Glomerular visceral epithelial cell (primary cell): ENCODE measurements around the gene NSF.
"Not testable (repeated sequence)": the region's sequence is repeated elsewhere in the genome, so short reads cannot be mapped to it uniquely, and the experiment has no call there.

ENCODE experiments used
- DNase-seq: peaks from one replicate; pipeline ENCODE4 v3.0.0-alpha.2; 2016; ENCODE audit errors: extremely low spot score

Gene NSF

GRCh38 chr17:46773676-46774075 lies 183.2 kb downstream of the NSF start:
- DNase-seq: no peak

DNA sequence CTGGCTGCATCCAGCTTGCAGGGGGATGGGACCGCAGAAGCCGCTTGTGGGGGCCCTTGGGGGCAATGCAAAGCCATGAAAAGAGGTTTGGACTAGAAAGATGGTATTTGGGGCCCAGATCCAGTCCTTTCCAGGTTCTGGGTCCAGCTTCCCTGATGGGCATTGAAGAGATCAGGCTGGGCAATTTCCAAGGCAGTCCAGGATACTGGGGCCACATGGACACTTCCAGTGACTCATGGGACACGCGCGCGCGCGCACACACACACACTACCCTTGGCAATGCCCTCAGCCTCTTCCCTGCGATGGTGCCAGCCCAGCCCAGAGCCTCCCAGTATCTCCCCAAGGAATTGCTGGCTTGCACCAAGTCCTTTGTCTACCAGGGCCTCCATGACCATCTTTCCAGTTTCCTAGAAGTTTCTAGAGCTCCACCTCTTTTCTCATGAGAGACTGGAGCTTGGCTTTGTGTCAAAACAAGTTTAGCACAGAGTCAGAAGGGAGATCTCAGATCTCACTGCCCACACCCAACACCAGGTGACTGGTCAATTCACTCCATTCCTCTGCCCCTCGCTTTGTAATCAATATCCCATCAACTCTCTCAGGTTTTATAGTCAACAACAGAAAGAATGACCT lies 183.8 kb downstream of the NSF start:
- DNase-seq: no peak

DNA sequence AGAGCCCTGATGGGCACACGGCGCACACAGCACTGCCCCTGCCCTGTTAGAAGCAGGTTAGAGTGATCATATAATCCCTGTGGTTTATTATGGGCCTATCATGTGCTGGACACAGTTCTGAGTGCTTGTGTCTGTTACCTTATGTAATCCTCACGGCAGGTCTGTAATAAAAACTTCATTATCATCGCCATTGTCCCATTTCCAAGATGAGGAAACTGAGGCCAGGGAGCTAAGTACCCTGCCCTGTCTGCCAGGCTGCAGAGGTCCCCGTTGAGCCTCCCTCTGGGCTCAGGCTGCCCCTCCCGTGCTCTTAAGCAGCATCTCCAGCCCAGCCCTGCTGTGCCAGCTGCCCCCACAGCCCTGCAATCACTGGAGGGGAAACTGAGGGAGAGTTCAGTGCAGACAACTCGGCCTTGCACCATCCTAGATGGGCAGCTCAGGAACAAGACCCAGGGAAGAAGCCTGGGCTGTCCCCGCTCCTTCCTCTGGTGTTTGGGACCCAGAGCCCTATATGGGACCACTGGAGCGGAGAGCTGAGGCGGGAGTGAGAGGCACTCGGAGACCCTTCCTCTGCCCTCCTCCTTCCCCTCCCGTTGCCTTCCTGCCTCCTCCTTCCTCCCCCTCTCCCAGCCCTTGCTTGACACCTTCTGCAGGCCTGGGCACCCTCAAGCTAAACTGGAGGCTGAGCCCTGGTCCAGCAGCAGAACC lies 186.0 kb downstream of the NSF start:
- no peak for DNase-seq

GRCh38 chr17:46777943-46778915 lies 187.8 kb downstream of the NSF start:
- DNase-seq: no peak

GRCh38 chr17:46780003-46780373 lies 189.5 kb downstream of the NSF start:
- no peak for DNase-seq

DNA sequence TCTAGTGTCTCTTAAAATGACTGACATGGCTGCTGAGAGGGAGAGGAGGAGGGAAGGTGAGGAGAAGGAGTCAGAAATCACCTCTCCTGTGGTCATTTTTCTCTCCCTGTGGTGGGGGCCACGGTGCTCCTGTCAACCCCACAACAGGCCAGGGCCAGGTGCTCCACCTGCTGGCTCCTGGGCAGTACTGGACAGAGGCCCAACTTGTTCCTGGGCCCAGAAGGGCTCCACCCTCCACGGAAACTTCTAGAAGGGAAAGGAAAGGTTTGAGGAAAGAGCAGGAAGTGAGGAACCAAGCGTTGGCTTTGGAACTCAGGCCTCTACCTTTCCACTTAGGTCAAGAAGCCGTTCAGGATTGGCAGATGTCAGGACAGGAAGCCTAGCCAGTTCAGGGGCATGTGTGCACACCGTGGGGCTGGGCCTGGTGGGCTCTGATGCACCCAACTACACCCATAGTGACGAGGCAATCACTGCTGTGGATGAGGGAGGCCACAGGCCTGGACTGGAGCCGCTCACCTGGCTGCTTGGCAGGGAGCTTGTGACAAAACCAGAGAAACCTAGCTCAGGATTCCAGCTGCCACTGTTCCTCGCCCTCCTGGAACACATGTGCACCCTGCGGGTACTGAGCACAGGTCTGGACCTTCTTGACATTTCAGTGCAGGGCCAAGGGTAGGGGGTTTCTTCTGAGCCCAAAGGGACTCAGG lies 191.9 kb downstream of the NSF start:
- DNase-seq: peak; percentile 64

GRCh38 chr17:46783031-46783593 lies 192.6 kb downstream of the NSF start:
- DNase-seq: no peak

- DNase-seq: no peak
Measured at GRCh38 chr17:46785696-46786095, 195.2 kb downstream of the NSF start.

DNA sequence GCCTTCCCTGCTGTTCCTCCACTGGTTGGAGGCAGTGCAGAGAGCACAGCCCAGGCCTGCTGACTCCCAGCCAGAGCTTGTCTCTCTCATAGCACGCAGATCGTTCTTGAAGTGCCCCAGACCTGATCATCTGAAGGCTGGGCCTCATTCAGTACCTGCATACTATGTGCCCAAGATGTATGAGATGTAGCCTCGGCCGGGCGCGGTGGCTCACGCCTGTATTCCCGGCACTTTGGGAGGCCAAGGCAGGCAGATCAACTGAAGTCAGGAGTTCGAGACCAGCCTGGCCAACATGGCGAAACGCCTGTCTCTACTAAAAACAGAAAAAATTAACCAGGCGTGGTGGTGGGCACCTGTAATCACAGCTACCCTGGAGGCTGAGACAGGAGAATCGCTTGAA lies 197.0 kb downstream of the NSF start:
- no peak for DNase-seq

DNA sequence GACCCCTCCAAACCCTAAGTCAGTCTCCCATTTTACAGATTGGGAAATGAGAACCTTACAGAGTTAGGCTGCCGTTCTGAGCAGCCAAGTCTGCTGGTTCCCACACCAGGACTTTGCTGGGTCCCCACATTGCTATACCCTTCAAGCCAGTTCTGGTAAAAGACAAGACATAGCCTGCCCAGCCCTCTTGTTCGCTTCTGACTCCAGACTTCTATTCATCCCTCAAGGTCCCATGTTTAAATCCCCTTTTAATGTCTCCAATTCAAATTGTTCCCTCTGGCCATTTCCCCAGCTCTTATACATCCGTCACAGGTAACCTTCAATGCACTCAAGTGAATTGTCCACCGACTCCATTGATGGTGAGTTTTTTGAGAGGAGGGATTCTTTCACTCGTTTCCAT lies 197.8 kb downstream of the NSF start:
- DNase-seq: no peak

DNA sequence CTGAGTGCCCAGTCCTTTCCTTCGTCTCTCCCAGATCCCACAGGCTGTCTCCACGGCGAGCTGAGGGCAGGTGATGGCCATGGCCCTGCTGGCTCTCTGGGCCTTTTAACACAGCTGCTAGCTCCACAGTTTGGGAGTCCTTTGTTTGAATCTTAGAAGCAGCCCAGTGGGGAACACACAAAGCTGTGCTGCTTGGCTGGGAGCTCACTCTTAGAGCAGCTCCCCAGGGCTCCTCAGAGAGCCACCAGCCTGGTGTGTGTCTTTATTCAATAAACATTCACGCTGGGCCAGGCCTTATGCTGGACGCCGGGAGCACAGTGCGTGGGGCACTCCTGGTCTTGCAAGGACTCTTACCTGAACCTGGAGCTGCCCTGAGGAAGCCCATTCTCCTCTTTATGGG lies 198.3 kb downstream of the NSF start:
- DNase-seq: no peak

- DNase-seq: no peak
Measured at GRCh38 chr17:46789610-46790009, 199.1 kb downstream of the NSF start.

DNA sequence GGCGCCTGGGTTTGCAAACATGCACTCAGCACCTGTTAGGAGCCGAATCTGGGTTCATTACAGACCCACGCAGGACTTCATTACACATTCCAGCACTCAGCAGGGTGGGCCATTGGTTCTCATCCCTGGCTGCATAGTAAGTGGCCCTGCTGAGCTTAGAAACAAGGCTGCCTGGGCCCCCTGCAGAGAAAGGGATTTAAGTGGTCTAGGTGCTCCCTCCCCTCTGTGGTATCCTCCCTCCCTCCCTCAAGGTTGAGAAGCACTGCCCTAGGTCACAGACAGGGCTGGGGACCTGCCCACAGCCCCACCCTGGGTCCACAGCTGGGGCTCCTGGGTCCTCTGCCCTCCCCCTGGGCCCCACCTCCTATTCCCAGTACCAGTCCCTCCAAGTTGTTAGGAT lies 199.7 kb downstream of the NSF start:
- DNase-seq: no peak

DNA sequence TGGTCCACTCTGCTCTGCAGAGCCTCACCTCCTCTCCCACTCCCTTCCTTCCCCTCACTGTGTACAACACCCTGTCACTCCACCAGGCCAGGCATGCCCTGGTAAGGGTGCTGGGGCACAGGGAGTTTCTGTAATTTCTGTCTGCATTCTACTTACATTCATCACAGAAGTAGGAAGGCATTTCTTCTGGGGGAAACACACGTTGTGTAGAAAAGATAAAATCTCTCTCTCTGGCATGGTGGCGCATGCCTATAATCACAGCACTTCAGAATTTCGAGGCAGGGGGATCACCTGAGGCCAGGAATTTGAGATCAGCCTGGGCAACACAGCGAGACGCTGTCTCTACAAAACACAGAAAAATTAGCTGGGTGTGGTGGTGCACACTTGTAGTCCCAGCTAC lies 201.1 kb downstream of the NSF start:
- DNase-seq: no peak

DNA sequence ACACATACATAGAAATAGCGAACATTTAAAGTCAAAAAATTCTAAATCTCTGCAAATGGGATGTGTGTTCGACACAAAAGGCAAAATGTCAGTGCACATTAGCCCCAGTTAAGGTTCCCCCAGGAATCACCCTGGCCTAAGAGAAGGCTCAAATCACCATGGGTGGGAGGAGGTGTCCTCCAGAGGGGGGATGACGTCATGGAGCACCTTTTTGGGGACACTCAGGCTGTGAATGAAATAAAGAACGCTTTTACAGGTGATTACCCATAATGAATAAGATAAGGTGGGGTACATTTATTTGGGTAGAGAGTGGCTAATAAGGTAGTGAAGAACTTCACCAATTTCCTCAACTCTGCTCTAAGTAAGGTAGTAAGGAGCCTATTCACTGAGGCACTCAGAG lies 201.6 kb downstream of the NSF start:
- DNase-seq: no peak

DNA sequence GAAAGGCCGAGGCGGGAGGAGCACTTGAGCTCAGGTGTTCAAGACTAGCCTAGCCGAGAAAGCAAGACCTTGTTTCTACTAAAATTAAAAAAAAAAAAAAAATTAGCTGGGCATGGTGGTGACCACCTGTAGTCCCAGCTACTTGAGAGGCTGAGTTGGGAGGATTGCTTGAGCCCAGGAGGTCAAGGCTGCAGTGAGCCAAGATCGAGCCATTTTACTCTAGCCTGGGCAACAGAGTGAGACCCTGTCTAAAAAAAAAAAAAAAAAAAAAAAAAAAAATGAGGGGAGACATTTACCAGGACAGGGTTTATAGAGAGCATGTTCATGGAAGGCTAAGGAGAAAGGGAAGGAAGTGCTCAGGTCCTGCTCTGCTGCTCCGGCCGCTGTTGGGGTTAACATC lies 202.6 kb downstream of the NSF start:
- DNase-seq: not testable (repeated sequence)

GRCh38 chr17:46793541-46793940 lies 203.1 kb downstream of the NSF start:
- DNase-seq: no peak

GRCh38 chr17:46794318-46794717 lies 203.8 kb downstream of the NSF start:
- no peak for DNase-seq

GRCh38 chr17:46795379-46795952 lies 205.0 kb downstream of the NSF start:
- DNase-seq: no peak

DNA sequence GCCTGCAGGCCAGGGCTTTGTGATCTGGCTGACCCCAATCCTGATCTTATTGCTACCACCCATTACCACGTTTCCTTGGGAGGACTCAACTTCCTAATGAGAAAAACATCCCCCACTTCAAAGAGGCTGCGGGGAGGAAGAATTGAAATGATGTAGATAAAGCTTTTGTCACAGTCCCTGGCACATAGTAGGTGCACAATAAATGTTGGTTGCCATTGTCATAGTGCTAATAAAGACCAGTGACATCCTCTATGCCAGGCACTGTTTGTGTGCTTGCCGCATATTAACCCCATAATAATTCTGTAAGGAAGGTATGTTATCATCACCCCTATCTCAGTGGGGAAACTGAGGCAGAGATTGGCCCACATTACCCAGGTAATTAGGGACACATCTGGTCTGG lies 205.6 kb downstream of the NSF start:
- DNase-seq: no peak

GRCh38 chr17:46796524-46796923 lies 206.1 kb downstream of the NSF start:
- no peak for DNase-seq
